GM19395 (cell line): ENCODE results near the gene BRF1.

ENCODE experiments used
- ATAC-seq: cut with Tn5 transposase; IDR thresholded peaks from one replicate; pipeline ENCODE4 v1.9.1; 2021; ENCODE audit warnings: mild to moderate bottlenecking, moderate library complexity; ENCODE audit not compliant: unreplicated experiment

BRF1 gene

GRCh38 chr14:105178868-105179140, 122.0 kb downstream of the BRF1 start:
- no peak for ATAC-seq

- no peak for ATAC-seq
These were observed 122.5 kb downstream of the BRF1 start for GRCh38 chr14:105178069-105178867.

GRCh38 chr14:105177082-105177481, 123.7 kb downstream of the BRF1 start:
- no peak for ATAC-seq

- ATAC-seq: no peak
These were observed 124.3 kb downstream of the BRF1 start for GRCh38 chr14:105176513-105176912.

- ATAC-seq: no peak
These were observed 126.6 kb downstream of the BRF1 start for GRCh38 chr14:105173901-105174894.

- ATAC-seq: no peak
These were observed 127.7 kb downstream of the BRF1 start for GRCh38 chr14:105173145-105173544.

- ATAC-seq: no peak
These were observed 128.3 kb downstream of the BRF1 start for GRCh38 chr14:105172476-105172875.

- ATAC-seq: no peak
These were observed 129.7 kb downstream of the BRF1 start for GRCh38 chr14:105171004-105171673.

- no peak for ATAC-seq
These were observed 130.8 kb downstream of the BRF1 start for GRCh38 chr14:105169776-105170655.

GRCh38 chr14:105168979-105169507, 131.8 kb downstream of the BRF1 start:
- ATAC-seq: no peak

GRCh38 chr14:105168496-105168978, 132.3 kb downstream of the BRF1 start, which contains the start of gene JAG2:
TSS of gene JAG2 (minus strand) at chr14:105168776. CDS start at chr14:105168420, 356 bp downstream.
- no peak for ATAC-seq

GRCh38 chr14:105168093-105168420, 132.7 kb downstream of the BRF1 start:
- ATAC-seq: no peak

- ATAC-seq: no peak
These were observed 133.3 kb downstream of the BRF1 start for GRCh38 chr14:105167303-105168092.

- no peak for ATAC-seq
These were observed 134.1 kb downstream of the BRF1 start for GRCh38 chr14:105166571-105167302.

GRCh38 chr14:105165761-105166485, 134.9 kb downstream of the BRF1 start:
- no peak for ATAC-seq

GRCh38 chr14:105165134-105165704, 135.6 kb downstream of the BRF1 start:
- no peak for ATAC-seq

- ATAC-seq: no peak
These were observed 137.6 kb downstream of the BRF1 start for GRCh38 chr14:105163040-105163742.
